LNCAP (cell line): ENCODE measurements around the gene DBN1.

Experiments used
- CTCF ChIP-seq: fragments of 450-650 bp; IDR thresholded peaks from 2 replicates; pipeline ENCODE4 v1.5.1; 2017; ENCODE audit warnings: mild to moderate bottlenecking

DBN1 gene

DNA sequence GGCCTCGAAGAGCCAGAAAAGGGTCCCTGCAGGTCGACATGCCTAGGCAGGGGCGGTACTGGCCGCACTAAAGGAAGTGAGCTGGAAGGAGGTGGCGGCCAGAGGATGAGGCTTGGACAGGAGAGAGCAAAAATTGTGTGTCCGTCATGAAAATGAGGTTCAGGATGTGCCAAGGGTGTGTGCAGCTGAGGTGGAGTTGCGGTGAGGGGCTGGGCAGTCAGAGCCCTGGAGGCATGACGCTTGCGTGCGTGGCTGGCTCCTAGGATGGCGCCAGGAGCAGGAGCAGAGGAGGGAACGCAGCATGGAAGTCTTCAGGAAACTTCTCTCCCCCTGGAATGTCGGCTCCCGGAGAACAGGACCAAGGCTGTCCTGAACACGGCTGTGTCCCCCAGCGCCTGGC lies 29.5 kb upstream of the DBN1 start:
- TF ChIP-seq CTCF: no peak

- TF ChIP-seq CTCF: no peak
Observed at GRCh38 chr5:177501874-177502678, 28.6 kb upstream of the DBN1 start.

DNA sequence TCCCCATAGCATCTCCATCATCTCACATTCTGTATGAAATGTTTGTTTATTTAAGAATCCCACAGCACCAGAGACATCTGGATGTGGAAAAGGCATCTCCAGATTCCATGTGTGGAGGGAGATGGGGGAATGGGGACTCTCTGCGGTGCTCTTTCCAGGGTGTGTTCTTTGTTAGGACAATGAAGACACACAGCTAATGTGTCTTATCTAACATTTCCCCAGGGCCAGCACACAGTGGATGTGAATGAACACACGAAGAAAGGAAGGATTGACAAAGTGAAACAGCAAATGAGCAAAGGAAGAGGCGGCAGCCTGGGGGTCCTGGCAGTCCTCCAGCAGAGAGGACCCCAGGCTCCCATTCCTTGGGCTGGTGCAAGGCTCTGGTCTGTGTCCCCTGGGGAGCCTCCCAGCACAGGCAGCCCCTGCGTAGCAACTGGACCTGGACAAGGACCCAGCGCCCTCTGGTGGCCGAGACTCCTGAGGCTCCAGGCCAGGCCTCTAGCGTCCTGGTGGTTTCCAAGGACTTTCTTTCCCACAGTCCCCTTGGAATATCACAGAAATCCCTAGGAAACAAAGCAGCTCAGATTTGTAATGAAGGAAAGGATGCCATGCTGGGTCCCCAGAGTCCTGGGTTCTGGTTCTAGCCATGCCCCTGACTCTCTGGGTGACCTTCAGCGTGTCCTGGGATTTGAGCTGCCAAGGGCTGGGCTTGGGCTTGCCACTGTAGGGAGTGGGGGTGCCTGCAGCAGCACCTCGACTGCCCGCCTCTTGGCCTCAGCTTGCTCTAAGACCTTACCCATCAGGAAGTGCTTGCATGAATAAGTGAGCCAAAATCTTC lies 27.5 kb upstream of the DBN1 start:
- TF ChIP-seq CTCF: peak; percentile 96

DNA sequence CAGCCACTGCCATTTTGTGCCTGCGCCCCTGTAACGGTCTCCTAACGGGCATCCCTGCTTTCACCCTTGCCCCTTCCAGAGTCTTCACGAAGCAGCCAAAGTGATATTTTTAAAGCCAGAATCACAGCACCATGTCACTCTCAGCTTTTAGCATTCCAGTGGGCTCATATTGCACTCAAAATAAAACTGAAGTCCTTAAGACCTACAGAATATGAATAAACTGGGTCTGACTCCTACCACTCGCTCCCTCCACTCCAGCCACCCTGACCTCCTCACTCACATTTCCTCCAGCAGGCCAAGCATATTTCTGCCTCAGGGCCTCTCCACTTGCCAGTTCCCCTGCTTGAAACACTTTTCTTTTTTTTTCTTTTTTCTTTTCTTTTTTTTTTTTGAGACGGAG lies 26.4 kb upstream of the DBN1 start:
- no peak for TF ChIP-seq CTCF

GRCh38 chr5:177498013-177498787 lies 24.8 kb upstream of the DBN1 start:
- no peak for TF ChIP-seq CTCF

DNA sequence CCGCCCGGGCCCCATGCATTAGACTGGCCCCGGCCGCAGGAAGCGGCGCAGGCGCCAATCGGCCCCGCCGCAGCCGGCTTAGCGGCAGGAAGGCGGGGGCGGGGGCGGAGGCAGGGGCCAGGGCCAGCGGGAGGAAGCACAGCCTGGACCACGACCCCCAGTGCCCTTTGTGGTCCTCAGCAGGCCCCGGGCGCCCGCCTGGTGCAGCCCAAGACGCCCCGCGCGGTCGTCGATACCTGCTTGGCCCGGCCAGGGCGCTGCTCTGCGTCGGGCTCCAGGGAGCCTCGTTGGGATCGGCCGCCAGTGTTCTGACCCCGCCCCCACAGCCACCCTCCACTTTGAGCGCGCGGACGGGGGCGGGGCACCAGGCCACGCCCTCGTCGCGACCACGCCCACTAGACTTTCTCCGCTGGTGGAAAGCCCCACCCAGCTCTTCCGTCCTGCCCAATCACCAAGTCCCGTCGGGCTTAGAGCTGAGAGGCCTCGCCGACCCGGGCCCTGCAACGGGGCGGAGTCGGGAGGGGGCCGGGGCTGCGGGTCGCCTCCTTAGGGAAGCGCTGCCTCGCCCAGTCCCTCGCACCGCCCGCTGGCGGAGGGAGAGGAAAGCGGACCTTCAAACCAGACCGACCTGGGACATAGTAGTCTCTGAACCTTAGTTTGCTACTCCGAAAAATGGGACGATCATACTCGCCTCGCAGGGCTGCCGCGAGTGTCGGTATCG lies 24.0 kb upstream of the DBN1 start, which contains the start of gene PDLIM7:
PDLIM7 (minus strand) TSS at position 313 of the 721 bp plus-strand sequence. CDS start 1,092 bp downstream, outside the sequence.
- TF ChIP-seq CTCF: peak; percentile 16; the same call in 1 of the 2 replicates
